ENCODE data around the gene TNP1.

Gene TNP1

GRCh38 chr2:216833061-216833460, 26.8 kb downstream of the TNP1 start:
- ATAC-seq, result no peak
- H3K27ac Mint-ChIP-seq, result no peak overlapping the region
- no peaks in the 10 kb centered on the region for H3K36me3 Mint-ChIP-seq
- H3K9me3 Mint-ChIP-seq, result no peaks in the 10 kb centered on the region
- peaks cover 14% of the 10 kb centered on the region for H3K27me3 Mint-ChIP-seq
- no peaks in the 10 kb centered on the region for H3K4me1 Mint-ChIP-seq
- no peak overlapping the region for H3K4me3 Mint-ChIP-seq

- H3K9me3 Mint-ChIP-seq, result peaks cover 6% of the 10 kb centered on the region
- no peak overlapping the region for H3K4me3 Mint-ChIP-seq
- peaks cover 10% of the 10 kb centered on the region for H3K27me3 Mint-ChIP-seq
- no peaks in the 10 kb centered on the region for H3K4me1 Mint-ChIP-seq
- H3K27ac Mint-ChIP-seq, result no peak overlapping the region
- no peak for ATAC-seq
- H3K36me3 Mint-ChIP-seq, result no peaks in the 10 kb centered on the region
These were observed 29.5 kb downstream of the TNP1 start for GRCh38 chr2:216830346-216830745.

GRCh38 chr2:216829533-216829932, 30.3 kb downstream of the TNP1 start:
- H3K4me3 Mint-ChIP-seq, result no peak overlapping the region
- H3K27ac Mint-ChIP-seq, result no peak overlapping the region
- no peak for ATAC-seq
- H3K4me1 Mint-ChIP-seq, result no peaks in the 10 kb centered on the region
- H3K36me3 Mint-ChIP-seq, result no peaks in the 10 kb centered on the region
- peaks cover 6% of the 10 kb centered on the region for H3K9me3 Mint-ChIP-seq
- peaks cover 10% of the 10 kb centered on the region for H3K27me3 Mint-ChIP-seq

GRCh38 chr2:216827073-216827720, 32.7 kb downstream of the TNP1 start:
- ATAC-seq, result no peak
- no peaks in the 10 kb centered on the region for H3K4me1 Mint-ChIP-seq
- peaks cover 6% of the 10 kb centered on the region for H3K9me3 Mint-ChIP-seq
- H3K36me3 Mint-ChIP-seq, result no peaks in the 10 kb centered on the region
- H3K4me3 Mint-ChIP-seq, result no peak overlapping the region
- no peak overlapping the region for H3K27ac Mint-ChIP-seq
- peaks cover 10% of the 10 kb centered on the region for H3K27me3 Mint-ChIP-seq

GRCh38 chr2:216822470-216822869, 37.4 kb downstream of the TNP1 start:
- Mint-ChIP-seq H3K9me3 (peaks cover 10% of the 10 kb centered on the region), H3K4me1 (no peaks in the 10 kb centered on the region), H3K36me3 (no peaks in the 10 kb centered on the region), H3K27me3 (no peaks in the 10 kb centered on the region), H3K27ac (no peak overlapping the region), H3K4me3 (no peak overlapping the region)
- no peak for ATAC-seq

- Mint-ChIP-seq H3K27ac (no peak overlapping the region), H3K4me3 (no peak overlapping the region), H3K36me3 (no peaks in the 10 kb centered on the region), H3K27me3 (no peaks in the 10 kb centered on the region), H3K9me3 (peaks cover 4% of the 10 kb centered on the region), H3K4me1 (no peaks in the 10 kb centered on the region)
- ATAC-seq, result no peak
These were observed 39.2 kb downstream of the TNP1 start for GRCh38 chr2:216820709-216821108.

- no peaks in the 10 kb centered on the region for H3K27me3 Mint-ChIP-seq
- H3K9me3 Mint-ChIP-seq, result peaks cover 4% of the 10 kb centered on the region
- no peak overlapping the region for H3K4me3 Mint-ChIP-seq
- no peaks in the 10 kb centered on the region for H3K36me3 Mint-ChIP-seq
- H3K27ac Mint-ChIP-seq, result no peak overlapping the region
- H3K4me1 Mint-ChIP-seq, result no peaks in the 10 kb centered on the region
- ATAC-seq, result no peak
These were observed 40.1 kb downstream of the TNP1 start for GRCh38 chr2:216819766-216820165.

GRCh38 chr2:216819055-216819454, 40.8 kb downstream of the TNP1 start:
- H3K27me3 Mint-ChIP-seq, result no peaks in the 10 kb centered on the region

GRCh38 chr2:216810399-216811160, 49.3 kb downstream of the TNP1 start:
- ATAC-seq, result no peak
- H3K27me3 Mint-ChIP-seq, result no peaks in the 10 kb centered on the region
- no peaks in the 10 kb centered on the region for H3K9me3 Mint-ChIP-seq
- H3K4me1 Mint-ChIP-seq, result no peaks in the 10 kb centered on the region
- no peak overlapping the region for H3K27ac Mint-ChIP-seq
- H3K4me3 Mint-ChIP-seq, result no peak overlapping the region
- no peaks in the 10 kb centered on the region for H3K36me3 Mint-ChIP-seq

More at GRCh38 chr2:216819055-216819454, 40.8 kb downstream of the TNP1 start:
- Mint-ChIP-seq H3K36me3 (no peaks in the 10 kb centered on the region), H3K4me1 (no peaks in the 10 kb centered on the region), H3K27ac (no peak overlapping the region), H3K9me3 (peaks cover 4% of the 10 kb centered on the region), H3K4me3 (no peak overlapping the region)
- no peak for ATAC-seq

Measured in stimulated activated memory B cell treated with anti-CD40 and anti-IgM and Interleukin-4, amounts not matched to agents 10 μg/mL and 1 μg/mL and 100 μg/mL, for 72 hours (primary cell).